HG03280 (cell line): ENCODE results near the gene ASB1.

Experiments
- ATAC-seq: cut with Tn5 transposase; IDR thresholded peaks from one replicate; pipeline ENCODE4 v1.9.1; 2021; ENCODE audit warnings: mild to moderate bottlenecking, moderate library complexity; ENCODE audit not compliant: unreplicated experiment

Gene ASB1

DNA sequence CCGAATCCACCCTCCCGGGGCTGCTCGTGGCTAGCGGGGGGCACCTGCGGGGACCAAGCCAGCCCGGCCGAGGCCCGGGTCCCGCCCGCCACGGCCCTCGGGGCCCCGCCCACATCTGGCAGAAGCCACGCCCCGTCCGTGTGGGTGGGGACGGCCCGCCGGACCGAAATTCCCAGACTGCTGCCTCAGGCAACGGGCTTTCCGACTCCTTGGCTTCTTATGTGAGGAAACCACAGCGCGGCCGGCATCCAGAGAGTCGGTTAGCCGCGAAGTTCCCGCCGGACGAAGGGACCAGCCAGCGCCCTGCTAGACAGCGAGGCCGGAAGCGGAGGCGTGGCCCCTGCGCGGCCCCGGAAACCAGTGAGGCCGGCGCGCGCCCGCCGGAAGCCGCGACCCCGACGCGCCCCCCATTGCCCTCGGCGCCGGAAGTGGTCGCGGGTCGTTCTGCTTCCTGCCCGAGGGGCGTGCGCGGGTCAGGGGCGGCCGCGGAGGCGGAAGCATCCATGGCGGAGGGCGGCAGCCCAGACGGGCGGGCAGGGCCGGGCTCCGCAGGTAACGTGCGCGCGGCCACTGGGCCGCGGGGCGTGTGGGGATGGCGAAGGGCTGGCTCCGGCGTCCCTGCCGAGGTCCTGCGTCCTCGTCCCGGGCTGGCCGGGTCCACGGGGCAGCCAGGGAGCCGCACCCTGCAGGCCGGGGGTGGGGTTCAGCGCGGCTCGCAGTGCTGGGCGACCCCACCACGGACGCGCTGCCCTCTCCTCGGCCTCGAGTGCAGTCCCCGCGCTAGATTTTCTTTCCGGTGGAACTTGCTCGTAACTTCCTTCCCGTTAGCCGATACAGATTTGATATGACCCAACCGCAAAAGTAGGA lies at the start of gene ASB1:
Gene ASB1, plus strand, starts transcription at position 360 of the 867 bp plus-strand sequence. Its CDS starts 144 bp downstream, at position 504.
- ATAC-seq = peak; percentile 84

DNA sequence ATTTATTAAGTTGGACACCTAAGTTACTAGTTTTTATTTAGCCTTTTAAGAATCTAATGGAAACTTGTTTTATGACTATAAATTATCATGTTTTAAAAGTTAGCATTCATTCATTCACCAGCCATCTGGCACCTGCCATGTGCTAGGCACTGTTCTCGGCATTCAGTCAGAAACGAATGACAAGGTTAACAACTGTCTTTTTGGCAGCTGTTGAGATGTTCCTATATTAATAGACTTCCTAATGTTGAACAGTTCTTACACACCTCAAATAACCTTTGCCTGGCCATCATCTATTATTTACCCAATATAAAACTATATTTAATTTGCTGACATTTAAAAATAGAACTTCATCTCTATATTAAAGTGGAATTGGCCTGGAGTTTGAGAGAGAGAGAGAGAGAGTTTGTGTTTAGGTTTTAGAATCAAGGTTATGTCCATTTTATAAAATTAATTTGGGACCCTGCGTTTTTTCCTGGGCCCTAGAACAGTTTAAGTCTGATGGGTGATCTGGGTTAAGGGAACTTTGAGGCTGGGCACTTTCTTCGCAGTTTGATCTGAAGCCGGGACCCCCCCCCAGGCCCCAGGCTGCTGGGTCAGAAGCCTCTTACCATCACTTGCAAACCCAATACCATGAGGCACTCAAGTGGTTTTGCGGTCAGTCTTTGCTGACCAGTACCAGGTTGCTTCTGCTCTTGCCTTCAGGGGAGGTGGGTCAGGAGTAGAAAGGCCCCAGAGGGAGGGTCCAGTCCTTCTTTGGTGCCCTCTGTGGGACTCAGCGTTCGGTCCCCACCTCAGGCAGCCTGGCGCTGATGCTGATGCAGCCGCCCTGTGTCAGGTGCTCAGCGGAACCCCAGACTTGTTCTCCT lies 48.3 kb upstream of the ASB1 start:
- ATAC-seq = no peak

- no peak for ATAC-seq
Observed at GRCh38 chr2:238379096-238379810, 47.5 kb upstream of the ASB1 start.

DNA sequence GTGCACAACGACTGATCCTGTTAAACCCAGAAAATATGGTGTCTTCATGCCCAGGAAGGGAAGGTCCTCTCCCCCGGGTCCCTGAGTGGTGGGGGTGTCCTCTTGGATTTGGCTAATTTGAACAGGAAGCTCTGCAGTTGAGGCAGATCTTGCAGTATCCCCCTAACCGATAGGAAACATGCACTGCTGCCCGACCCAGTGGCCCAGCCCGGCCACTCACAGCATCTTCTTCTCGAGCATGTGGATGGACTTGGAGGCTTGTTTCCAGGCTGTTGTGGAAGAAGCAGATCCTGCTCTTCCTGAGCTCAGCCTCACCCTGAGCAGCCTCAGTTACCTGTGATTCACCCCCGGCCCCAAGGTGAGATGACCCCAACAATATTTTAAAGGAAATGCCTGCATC lies 46.4 kb upstream of the ASB1 start:
- no peak for ATAC-seq

- no peak for ATAC-seq
Observed at GRCh38 chr2:238380785-238381184, 45.9 kb upstream of the ASB1 start.

DNA sequence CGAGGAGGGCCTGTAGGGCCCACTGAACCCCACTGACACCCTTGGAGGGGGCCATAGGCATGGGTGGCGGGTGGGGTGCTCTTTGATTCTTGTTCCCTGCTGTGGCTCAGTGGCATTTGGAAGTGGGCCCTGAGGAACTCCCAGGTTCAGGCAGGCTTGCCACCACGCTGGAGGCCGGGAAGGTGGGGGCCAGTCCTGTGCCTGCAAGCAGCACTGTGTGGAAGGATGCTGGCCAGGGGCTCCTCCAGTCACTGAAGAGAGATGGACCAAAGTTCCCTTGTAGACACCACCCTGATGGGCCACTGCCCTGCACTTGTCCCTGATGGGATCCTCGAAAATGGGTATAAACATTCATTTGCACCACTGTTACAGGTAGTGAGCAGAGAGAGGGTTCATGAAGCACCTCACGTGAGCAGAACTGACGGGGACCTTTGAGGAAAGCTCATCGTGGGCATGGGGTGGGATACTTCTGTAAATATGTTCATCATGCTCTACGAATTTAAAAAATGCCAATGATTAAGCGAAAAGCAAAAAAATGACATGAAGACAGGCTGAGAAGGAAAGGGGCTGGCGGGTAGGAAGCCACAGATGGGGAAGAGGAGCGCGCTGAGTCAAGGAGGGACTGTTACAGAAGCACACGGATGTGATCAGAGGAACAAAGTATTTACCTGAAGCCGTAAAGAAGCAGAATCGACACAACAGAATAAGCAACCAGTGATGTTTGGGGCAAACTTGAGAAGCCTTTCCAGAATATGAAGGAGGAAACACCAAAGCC lies 45.2 kb upstream of the ASB1 start:
- no peak for ATAC-seq

- ATAC-seq = no peak
Observed at GRCh38 chr2:238382381-238382781, 44.3 kb upstream of the ASB1 start.

DNA sequence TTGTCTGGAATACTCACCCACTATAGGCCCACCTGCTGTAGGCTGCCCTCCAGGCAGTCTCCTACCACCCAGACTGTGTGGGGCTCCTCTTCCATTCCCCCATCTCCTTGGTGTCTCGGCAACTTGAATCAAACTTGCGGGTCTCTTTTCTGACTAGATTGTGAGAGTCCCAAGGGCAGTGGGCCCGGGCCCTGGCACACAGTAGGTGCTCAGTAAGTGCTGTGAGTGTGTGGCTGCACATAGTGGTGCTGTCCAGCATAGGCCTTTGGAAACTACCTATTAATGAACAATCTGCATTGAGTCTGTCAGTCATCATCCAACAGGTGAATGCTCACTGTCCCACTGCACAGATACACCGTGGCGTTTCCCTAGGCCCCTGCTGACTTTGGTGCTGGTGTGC lies 43.6 kb upstream of the ASB1 start:
- no peak for ATAC-seq

DNA sequence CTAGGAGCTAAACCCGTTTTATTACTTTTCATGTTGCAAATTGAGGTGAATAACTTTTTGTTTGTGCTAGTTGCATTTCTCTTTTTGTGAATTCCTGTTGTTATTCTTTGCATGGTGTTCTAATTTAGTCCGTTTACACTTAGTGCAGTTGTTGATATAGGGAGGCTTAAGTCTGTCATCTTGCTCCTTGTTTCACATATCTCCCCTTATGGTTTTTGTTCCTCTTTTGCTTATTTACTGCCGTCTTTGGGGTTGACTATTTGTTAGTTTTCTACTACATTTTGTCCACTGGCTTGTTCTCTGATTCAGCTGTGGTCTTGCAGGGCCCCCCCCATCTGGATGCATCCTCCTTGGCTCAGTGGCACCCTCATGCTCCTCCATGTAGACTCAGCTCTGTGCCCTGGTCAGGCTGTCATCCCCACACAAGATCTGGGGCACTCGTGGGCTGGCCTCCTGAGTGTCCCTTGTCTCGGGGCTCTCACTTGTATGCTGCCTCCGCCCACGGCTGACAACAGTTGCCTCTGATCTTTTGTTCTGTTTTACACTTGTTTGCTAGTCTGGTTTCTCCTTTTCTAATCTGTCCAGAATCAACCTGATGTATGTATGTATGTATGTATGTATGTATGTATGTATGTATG lies 42.9 kb upstream of the ASB1 start:
- no peak for ATAC-seq

DNA sequence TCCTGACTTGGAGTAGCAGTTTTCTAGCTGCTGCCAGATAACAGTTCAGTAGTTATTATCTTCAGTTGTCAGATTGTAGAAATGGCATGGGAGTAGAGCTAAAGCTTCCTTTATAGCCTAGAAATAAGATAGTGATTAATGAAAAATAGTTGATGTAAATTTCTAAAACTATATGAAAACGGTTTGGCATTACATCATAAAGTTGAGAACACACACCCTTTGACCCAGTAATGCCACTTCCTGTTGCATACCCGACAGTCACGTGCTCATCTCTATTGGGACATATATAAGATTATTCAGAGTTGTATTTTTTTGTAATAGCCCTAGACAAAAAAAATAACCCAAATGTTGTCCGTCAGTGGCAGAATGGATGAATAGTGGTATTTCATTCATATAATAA lies 39.4 kb upstream of the ASB1 start:
- no peak for ATAC-seq

DNA sequence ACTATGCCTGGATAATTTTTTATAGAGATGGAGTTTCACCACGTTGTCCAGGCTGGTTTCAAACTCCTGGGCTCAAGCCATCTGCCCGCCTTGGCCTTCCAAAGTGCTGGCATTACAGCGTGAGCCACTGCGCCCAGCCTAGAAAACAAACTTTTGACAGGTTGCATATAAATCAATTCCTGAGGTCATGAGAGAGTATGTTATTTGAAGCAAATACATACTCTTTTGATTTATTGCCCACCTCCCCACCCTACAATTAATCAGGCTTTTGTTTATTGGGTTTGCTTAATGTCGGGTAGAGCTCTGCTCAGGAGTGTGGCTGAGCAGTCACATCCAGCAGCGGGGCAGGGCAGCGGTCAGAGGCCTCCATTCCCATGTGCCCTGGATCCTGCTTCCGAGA lies 37.9 kb upstream of the ASB1 start:
- ATAC-seq = no peak

DNA sequence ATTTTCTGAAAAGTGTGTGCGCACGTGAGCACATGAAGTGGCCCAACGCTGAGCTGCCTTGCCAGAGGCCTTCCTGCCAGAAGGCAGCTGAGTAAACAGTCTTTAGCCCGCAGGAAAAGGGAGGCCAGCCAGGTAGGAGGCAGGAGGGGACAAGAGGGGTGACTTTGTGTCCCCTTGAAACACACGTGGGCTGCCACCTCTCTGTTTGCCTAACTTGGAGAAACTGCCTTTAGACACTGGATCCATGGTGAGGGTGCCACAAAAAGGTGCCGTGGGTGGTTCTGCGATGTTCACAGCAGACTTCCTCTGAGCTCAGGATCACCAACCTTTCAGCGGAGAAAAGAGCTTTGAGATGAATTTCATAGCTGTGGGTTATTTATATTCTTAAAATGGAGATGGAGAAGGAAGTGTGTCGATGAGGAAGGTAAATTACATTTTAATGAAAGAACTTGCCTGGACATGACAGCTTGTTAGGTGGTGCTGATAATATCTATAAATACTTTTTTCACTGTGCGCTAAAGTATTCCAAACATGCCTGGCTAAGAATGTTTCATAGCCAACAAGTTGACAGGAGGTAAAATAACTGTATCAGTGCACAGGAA lies 36.6 kb upstream of the ASB1 start:
- ATAC-seq = no peak

DNA sequence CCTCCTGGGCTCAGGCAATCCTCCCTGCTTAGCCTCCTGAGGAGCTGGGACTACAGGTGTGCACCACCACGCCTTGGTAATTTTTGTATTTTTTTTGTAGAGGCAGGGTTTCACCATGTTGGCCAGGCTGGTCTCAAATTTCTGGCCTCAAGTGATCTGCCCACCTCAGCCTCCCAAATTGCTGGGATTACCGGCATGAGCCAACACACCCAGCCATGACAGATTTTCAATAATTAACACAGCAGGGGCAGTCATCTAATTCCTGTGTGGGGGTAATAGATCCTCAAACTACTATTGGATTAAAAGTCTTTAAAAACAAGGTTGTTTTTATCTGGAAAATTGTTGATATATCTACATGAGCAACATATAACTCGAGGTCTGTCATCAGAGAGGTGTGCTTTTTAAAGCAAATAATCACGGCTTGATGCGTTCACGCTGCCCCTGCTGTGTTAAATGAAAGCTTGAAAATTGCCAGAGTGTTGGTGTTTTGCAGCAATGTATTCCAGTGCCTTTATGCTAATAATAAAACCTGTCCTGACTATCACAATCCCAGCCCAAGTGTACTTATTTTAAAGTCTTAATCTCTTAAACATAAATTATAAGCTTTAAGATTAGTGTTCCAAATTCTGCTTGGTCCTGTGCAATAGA lies 35.6 kb upstream of the ASB1 start:
- ATAC-seq = no peak

- ATAC-seq = no peak
Observed at GRCh38 chr2:238396663-238397062, 30.1 kb upstream of the ASB1 start.

- ATAC-seq = no peak
Observed at GRCh38 chr2:238397356-238397755, 29.4 kb upstream of the ASB1 start.

DNA sequence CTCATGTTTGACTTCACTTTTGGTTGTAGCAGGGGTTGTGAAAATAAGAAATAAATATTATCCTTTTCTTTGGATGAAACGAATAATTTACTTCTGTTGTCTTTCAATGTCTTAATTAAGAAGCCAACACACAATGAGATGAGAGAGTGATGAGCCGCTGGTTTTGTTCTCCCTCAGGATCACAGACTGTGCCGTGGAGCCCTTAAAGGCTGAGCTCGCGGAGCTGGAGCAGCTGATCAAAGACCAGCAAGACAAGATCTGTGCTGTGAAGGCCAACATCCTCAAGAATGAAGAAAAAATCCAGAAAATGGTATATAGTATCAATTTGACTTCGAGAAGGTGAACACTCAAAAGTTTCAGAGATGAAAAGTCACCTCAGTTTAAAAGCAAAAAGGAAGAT lies 28.1 kb upstream of the ASB1 start:
- no peak for ATAC-seq

DNA sequence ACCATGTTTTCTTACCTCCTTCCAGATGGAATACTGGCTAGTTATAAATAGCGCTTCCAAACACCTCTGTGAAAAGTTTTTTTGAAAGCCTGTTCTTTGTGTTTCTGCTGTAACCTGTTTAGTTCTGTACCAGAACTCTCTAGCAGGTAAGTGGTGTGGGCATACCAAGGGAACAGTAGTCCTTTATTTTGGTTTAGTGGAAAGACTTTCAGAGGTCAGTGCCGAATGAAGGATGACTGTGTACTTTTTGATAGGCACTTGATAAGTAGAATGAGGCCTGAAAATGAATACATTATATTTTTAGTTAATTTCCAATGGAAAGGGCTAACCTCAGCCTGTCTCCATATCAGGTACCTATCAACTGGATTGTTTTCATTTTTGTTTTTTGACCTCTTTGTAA lies 27.6 kb upstream of the ASB1 start:
- ATAC-seq = no peak

DNA sequence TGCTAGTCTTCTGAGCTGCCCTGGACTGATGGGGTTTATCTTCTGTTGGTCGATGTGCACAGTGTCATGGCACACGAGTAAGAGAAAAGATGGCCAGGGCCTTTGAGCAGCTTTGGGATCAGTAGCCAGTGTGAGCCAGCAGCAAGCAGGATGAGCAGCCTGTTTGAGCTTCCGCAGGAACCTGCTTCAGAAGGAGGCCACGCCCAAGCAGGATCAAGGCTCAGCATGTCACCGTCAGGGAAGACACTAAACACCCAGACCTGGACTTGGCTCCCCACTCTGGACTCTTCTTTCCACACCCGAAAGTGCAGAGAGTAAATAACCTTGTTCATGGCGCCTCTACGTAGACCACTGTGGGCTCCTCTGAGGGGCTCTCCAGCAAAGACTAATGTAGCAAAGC lies 25.2 kb upstream of the ASB1 start:
- ATAC-seq = no peak
